ENCODE data around the gene ITGB7. TPM values are rescaled to one million over a fixed set of nuclear protein-coding genes. Genes with fewer than 3 reads are reported as not detected.

ITGB7 gene
- total and polyA plus RNA-seq, 7 donors, result 0.95 to 19.9 (median 2.9) TPM

DNA sequence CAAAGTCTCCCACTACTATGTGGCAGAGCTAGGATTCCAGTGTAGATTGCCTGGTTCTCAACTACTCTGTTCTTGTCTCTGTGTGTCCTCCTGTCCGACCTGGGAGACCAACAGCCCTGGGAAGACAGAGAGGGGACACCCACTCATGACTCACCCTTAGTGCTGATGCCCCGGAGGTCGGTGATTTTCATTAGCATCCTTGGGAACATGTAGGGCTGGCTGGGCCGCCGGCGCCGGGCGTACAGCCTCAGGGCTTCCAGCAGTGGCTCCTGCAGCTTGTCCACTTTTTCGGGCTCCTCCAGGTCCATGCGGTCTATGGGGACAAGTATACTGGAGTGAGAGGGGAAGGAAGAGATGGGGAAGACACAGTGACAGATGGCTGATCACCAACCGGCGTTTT, 5.9 kb upstream of the ITGB7 start:
- no peak for DNase-seq
- no peaks in the 10 kb centered on the region for H3K9me3 ChIP-seq
- TF ChIP-seq POLR2AphosphoS5 (IDR thresholded peaks at IDR 0.05), result no peak
- TF ChIP-seq, protein P1, sequence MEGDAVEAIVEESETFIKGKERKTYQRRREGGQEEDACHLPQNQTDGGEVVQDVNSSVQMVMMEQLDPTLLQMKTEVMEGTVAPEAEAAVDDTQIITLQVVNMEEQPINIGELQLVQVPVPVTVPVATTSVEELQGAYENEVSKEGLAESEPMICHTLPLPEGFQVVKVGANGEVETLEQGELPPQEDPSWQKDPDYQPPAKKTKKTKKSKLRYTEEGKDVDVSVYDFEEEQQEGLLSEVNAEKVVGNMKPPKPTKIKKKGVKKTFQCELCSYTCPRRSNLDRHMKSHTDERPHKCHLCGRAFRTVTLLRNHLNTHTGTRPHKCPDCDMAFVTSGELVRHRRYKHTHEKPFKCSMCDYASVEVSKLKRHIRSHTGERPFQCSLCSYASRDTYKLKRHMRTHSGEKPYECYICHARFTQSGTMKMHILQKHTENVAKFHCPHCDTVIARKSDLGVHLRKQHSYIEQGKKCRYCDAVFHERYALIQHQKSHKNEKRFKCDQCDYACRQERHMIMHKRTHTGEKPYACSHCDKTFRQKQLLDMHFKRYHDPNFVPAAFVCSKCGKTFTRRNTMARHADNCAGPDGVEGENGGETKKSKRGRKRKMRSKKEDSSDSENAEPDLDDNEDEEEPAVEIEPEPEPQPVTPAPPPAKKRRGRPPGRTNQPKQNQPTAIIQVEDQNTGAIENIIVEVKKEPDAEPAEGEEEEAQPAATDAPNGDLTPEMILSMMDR (IDR thresholded peaks at IDR 0.05), result no peak
- no peak for TF ChIP-seq POLR2A (IDR thresholded peaks at IDR 0.05)
- no peak for TF ChIP-seq EP300 (IDR thresholded peaks at IDR 0.05)
- H3K27me3 ChIP-seq, result no peaks in the 10 kb centered on the region
- H3K4me3 ChIP-seq, result no peak overlapping the region
- H3K36me3 ChIP-seq, result peaks cover 42 to 60% (median 47%) of the 10 kb centered on the region in 4 donors
- peak overlapping the region in 2 of 4 donors; percentile 25 to 26 for H3K27ac ChIP-seq
- WGBS, 2 donors, result 63% methylated on average over 12 of the region's 12 CpGs
- intact Hi-C loops (cut with DNase I), result loop anchor here (1.0 kb wide), 3 partner anchors 39 to 75 kb away; partner anchors contain the start of gene ESPL1
- peaks cover 0 to 59% (median 49%) of the 10 kb centered on the region in 4 donors for H3K4me1 ChIP-seq

DNA sequence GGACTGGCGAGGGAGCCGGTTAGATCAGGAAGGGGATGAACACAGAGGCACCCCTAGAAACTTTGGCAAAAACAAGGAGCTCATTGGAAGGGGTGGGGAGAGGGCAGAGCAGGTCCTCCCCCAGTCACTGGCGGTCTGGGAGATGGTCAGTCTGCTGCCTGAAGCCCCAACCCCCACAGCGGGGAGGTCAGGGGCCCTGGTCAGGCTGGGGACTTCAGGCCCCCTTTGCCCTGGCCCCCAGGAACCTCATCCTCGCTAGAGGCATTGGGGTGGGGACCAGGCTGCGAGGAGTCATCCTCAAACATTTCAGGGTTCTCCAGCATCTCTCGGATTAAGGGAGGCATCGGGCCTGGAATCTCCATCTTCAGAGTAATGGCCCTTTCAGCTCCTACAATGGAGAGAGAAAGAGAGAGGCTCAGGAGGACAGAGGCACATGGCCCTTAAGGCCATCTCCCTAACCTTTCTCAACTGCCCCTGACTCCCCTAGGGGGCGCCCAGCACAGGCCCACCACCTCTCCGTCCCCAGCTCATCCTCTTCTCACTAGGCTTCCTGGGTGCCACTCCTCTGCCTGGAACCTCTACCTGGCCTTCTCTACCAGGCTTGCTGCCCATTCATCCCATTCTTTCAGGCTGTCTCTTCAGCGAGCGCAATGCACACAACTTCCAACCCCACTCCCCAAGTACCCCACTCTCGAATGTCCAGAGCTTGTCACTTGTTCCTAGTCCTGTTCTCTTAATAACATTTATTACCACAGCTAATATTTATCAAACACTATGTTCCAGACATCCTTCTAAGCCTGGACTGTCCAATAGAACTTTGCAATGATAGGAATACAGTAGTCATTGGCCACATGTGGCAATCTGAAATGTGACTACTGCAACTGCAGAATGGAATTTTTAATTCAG, 4.7 kb upstream of the ITGB7 start:
- WGBS, 2 donors, result 87 to 88% methylated on average over 13 of the region's 13 CpGs
- peaks cover 42 to 60% (median 47%) of the 10 kb centered on the region in 4 donors for H3K36me3 ChIP-seq
- no peak for DNase-seq
- TF ChIP-seq POLR2AphosphoS5 (IDR thresholded peaks at IDR 0.05), result no peak
- TF ChIP-seq EP300 (IDR thresholded peaks at IDR 0.05), result no peak
- TF ChIP-seq POLR2A (IDR thresholded peaks at IDR 0.05), result no peak
- TF ChIP-seq, protein P1 (IDR thresholded peaks at IDR 0.05), result no peak
- H3K27ac ChIP-seq, result no peak overlapping the region
- H3K9me3 ChIP-seq, result no peaks in the 10 kb centered on the region
- H3K27me3 ChIP-seq, result no peaks in the 10 kb centered on the region
- peaks cover 0 to 49% (median 37%) of the 10 kb centered on the region in 4 donors for H3K4me1 ChIP-seq
- intact Hi-C loops (cut with DNase I), result no loop called here
- no peak overlapping the region for H3K4me3 ChIP-seq

DNA sequence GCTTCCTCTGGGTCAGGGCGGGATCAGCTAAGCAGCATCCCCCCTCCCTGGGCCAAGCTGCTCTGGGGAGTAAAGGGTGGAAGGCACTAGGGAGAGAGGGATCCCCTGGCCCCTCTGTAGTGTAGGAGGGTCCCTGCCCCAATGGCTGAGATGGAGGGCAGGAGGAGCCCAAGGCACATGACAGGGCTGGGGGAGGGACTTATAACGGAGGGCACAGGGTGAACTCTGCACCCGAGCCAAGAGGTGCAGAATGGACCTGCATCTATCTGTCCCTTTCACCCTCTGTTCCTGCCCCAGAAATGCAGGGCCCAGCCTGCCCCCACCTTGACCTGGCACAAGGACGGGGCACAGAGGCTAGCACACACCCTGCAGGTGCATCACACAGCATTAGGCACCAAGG, 3.8 kb upstream of the ITGB7 start:
- no peak for TF ChIP-seq POLR2AphosphoS5 (IDR thresholded peaks at IDR 0.05)
- no peak for TF ChIP-seq POLR2A (IDR thresholded peaks at IDR 0.05)
- TF ChIP-seq, protein P1 (IDR thresholded peaks at IDR 0.05), result no peak
- Histone ChIP-seq H3K27ac (no peak overlapping the region), H3K4me3 (no peak overlapping the region), H3K36me3 (peaks cover 42 to 60% (median 47%) of the 10 kb centered on the region in 4 donors), H3K27me3 (no peaks in the 10 kb centered on the region), H3K9me3 (no peaks in the 10 kb centered on the region), H3K4me1 (peaks cover 0 to 40% (median 28%) of the 10 kb centered on the region in 4 donors)
- intact Hi-C loops (cut with DNase I), result no loop called here
- DNase-seq, result no peak
- 70 to 84% methylated on average over 4 of the region's 4 CpGs for WGBS, 2 donors

DNA sequence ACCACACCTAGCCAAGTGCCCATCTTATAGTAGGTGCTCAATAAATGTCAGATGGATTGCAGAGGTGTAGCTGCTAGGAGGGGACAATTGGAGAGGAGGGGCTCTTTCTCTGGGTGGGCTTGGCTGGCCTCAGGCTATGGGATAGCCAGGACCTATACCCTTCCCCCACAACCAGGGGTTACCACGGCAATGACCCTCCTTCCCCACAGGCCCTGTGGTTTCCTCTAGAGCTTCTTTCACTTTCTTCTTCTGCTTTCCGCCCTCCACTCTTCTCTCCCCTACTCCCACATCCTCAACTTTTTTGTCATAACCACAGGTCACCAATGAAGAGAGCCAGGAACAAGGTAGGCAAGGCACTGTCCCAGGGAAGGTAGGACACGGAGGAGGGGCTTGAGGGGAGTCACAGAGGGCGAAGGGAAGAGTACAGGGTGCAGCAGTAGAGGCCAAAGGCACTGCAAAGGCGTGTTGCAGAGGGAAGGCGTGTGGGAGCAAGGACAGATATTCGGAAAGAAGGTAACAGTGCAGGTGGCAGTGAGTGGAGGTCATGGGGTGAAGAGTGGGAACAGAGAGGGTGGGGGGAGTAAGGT, 1.9 kb upstream of the ITGB7 start:
- H3K4me3 ChIP-seq, result no peak overlapping the region
- TF ChIP-seq POLR2A (IDR thresholded peaks at IDR 0.05), result no peak
- no peak for TF ChIP-seq EP300 (IDR thresholded peaks at IDR 0.05)
- no peak for TF ChIP-seq POLR2AphosphoS5 (IDR thresholded peaks at IDR 0.05)
- TF ChIP-seq, protein P1 (IDR thresholded peaks at IDR 0.05), result no peak
- WGBS, 2 donors, result 42 to 63% methylated on average over 7 of the region's 7 CpGs

More for the DNA sequence above, 1.9 kb upstream of the ITGB7 start:
- Histone ChIP-seq H3K4me1 (peaks cover 0 to 22% (median 13%) of the 10 kb centered on the region in 4 donors), H3K36me3 (peaks cover 30 to 43% (median 34%) of the 10 kb centered on the region in 4 donors), H3K27me3 (no peaks in the 10 kb centered on the region), H3K9me3 (no peaks in the 10 kb centered on the region), H3K27ac (peak overlapping the region in 3 of 4 donors; percentile 29 to 44 (median 39))
- intact Hi-C loops (cut with DNase I), result no loop called here
- DNase-seq, result no peak

Measured in sigmoid colon (tissue), 7 donors.